Psoas muscle (tissue), 8 donors: ENCODE measurements around the gene LHPP. TPM values are rescaled to one million over a fixed set of nuclear protein-coding genes. Genes with fewer than 3 reads are reported as not detected.

Source experiments
- ATAC-seq, 4 donors: fragments of 200-7000 bp; cut with Tn5 transposase; one replicate each; pipeline ENCODE4 v1.9.1; 2020; ENCODE audit warnings: moderate library complexity in 3 of 4, mild to moderate bottlenecking in 2 of 4
- DNase-seq, 2 donors: peaks; one replicate each; pipeline ENCODE4 v3.0.0-alpha.2; 2020
- H3K27ac ChIP-seq: fragments of 200-600 bp; one replicate; pipeline ENCODE4 v1.8.0; 2022
- H3K27me3 ChIP-seq, 3 donors: fragments of 200-600 bp in 1 of 3; one replicate each; pipeline versions ENCODE4 v1.6.1 to v1.8.0; 2013 to 2022; ENCODE audit warnings: low read length in 2 of 3, mild to moderate bottlenecking in 2 of 3, moderate library complexity in 1 of 3; ENCODE audit not compliant: insufficient read depth in 3 of 3
- H3K36me3 ChIP-seq, 2 donors: fragments of 200-600 bp in 1 of 2; one replicate each; pipeline versions ENCODE4 v1.6.1 to v1.8.0; 2013 to 2022; ENCODE audit warnings: low read depth in 1 of 2, mild to moderate bottlenecking in 1 of 2, moderate library complexity in 1 of 2; ENCODE audit not compliant: insufficient read depth in 1 of 2
- H3K4me1 ChIP-seq: fragments of 200-600 bp; one replicate; pipeline ENCODE4 v1.8.0; 2022
- H3K4me3 ChIP-seq: fragments of 200-600 bp; one replicate; pipeline ENCODE4 v1.8.0; 2022; ENCODE audit warnings: mild to moderate bottlenecking
- H3K9me3 ChIP-seq: fragments of 200-600 bp; one replicate; pipeline ENCODE4 v1.8.0; 2022
- CTCF ChIP-seq: fragments of 200-600 bp; IDR thresholded peaks from one replicate; pipeline ENCODE4 v1.8.0; 2022; ENCODE audit warnings: antibody characterized with exemption
- WGBS, 3 donors: extraction: QIAGEN DNeasy Blood & Tissue Kit; methylation state at CpG; one replicate each; pipeline versions ENCODE4 v1.1.6 to v1.1.7; 2013; 5-methylcytosine and 5-hydroxymethylcytosine counted together
- intact Hi-C, 2 donors: fragments of 100-400 bp; cut with DNase I; formaldehyde crosslinking; loops; one replicate each; pipeline versions ENCODE4 v1.11.0 to v1.14.2; 2022
- polyA plus RNA-seq, 3 donors: library from polyadenylated mRNA; stranded (reverse); fragments of 200-250 nt; gene quantifications; one replicate each; pipeline ENCODE4 v1.2.3, GENCODE V29; 2013
- total RNA-seq, 4 donors: library from RNA; stranded (reverse); fragmentation: NEBNext Ultra II Directional in 2 of 4; extraction: Animal tissue kit (Norgen Biotek cat#: 25700) in 2 of 4; gene quantifications; one replicate each; pipeline versions ENCODE4 v1.2.1 to v1.2.4, GENCODE V29; 2021 to 2023
- donor health status: healthy with polysubstance abuse.
- donor health status: DM: no; HTN: no; CAD: no; lungs with moderate emphysema.
- donor health status: Bipolar disorder and iron deficiency.
- donor health status: healthy.
- donor health status: DM: yes; HTN: yes; CAD: no.
- donor health status: DM: no; HTN: no; CAD: no.
- donor health status: DM: no; HTN: no; CAD: no.
- donor health status: DM: yes; HTN: yes; CAD: no.

LHPP gene
- total and polyA plus RNA-seq, 7 donors: 4.7 to 12.8 (median 6.1) TPM

- WGBS, 3 donors: 69 to 81% (median 69%) methylated on average over 13 of the region's 13 CpGs
- intact Hi-C loops: loop anchor here in 1 of 2 donors (5.0 kb wide), 1 partner anchor 92 kb away; no protein-coding TSS in a partner anchor
- Histone ChIP-seq H3K9me3 (no peaks in the 10 kb centered on the region), H3K4me3 (no peak overlapping the region), H3K27me3 (no peaks in the 10 kb centered on the region), H3K36me3 (no peaks in the 10 kb centered on the region), H3K27ac (peak overlapping the region; percentile 84), H3K4me1 (peaks cover 88% of the 10 kb centered on the region)
- DNase-seq (no peak), ATAC-seq (no peak)
- no peak for TF ChIP-seq CTCF
Measured at GRCh38 chr10:124645467-124646095, 184.0 kb downstream of the LHPP start.

- peak overlapping the region; percentile 84 for H3K27ac ChIP-seq
- intact Hi-C loops: loop anchor here in 1 of 2 donors (5.0 kb wide), 1 partner anchor 91 kb away; no protein-coding TSS in a partner anchor
- no peaks in the 10 kb centered on the region for H3K36me3 ChIP-seq
- peak; percentile 81 to 88 for DNase-seq
- ATAC-seq: peak in 3 of 4 donors; percentile 26 to 61 (median 56)
- H3K9me3 ChIP-seq: no peaks in the 10 kb centered on the region
- H3K4me1 ChIP-seq: peaks cover 86% of the 10 kb centered on the region
- H3K4me3 ChIP-seq: no peak overlapping the region
- no peaks in the 10 kb centered on the region for H3K27me3 ChIP-seq
- no peak for TF ChIP-seq CTCF
- WGBS, 3 donors: 57 to 67% (median 63%) methylated on average over 19 of the region's 19 CpGs
Measured at GRCh38 chr10:124646483-124647352, 185.1 kb downstream of the LHPP start.

GRCh38 chr10:124647421-124648130 lies 186.0 kb downstream of the LHPP start:
- Histone ChIP-seq H3K36me3 (no peaks in the 10 kb centered on the region), H3K27ac (peak overlapping the region; percentile 84), H3K4me3 (no peak overlapping the region), H3K27me3 (no peaks in the 10 kb centered on the region), H3K4me1 (peaks cover 80% of the 10 kb centered on the region), H3K9me3 (no peaks in the 10 kb centered on the region)
- intact Hi-C loops: loop anchor here in 1 of 2 donors (5.0 kb wide), 1 partner anchor 90 kb away; no protein-coding TSS in a partner anchor
- ATAC-seq (peak; percentile 17 to 52 (median 42)), DNase-seq (peak; percentile 59 to 75)
- 57 to 63% (median 57%) methylated on average over 9 of the region's 9 CpGs for WGBS, 3 donors
- TF ChIP-seq CTCF: no peak

- Histone ChIP-seq H3K27me3 (no peaks in the 10 kb centered on the region), H3K4me3 (no peak overlapping the region), H3K9me3 (no peaks in the 10 kb centered on the region), H3K36me3 (no peaks in the 10 kb centered on the region), H3K27ac (peak overlapping the region; percentile 84), H3K4me1 (peaks cover 85% of the 10 kb centered on the region)
- intact Hi-C loops: loop anchor here in 1 of 2 donors (5.0 kb wide), 1 partner anchor 89 kb away; no protein-coding TSS in a partner anchor
- ATAC-seq (no peak), DNase-seq (no peak)
- 31 to 45% (median 38%) methylated on average over 6 to 7 of the region's 7 CpGs for WGBS, 3 donors
- no peak for TF ChIP-seq CTCF
Measured at GRCh38 chr10:124648131-124648475, 186.5 kb downstream of the LHPP start.
